SK-N-SH (cell line): ENCODE measurements around the gene KDM4C. TPM values are rescaled to one million over a fixed set of nuclear protein-coding genes. Genes with fewer than 3 reads are reported as not detected.

Experiments
- CTCF ChIA-PET: fragments of 300-600, 350-600 bp; formaldehyde crosslinking; extraction: SDS; loops from one replicate; lab custom pipeline; 2021; lab: Yijun Ruan, JAX
- POLR2A ChIA-PET: fragments of 350-600 bp; sonication (Branson Sonifier 250); formaldehyde crosslinking; extraction: SDS; loops from one replicate; lab custom pipeline; 2020; ENCODE audit warnings: antibody characterized with exemption, inconsistent platforms; lab: Yijun Ruan, JAX
- DNase-seq: peaks from one replicate; pipeline ENCODE4 v3.0.0; 2012
- H2AFZ ChIP-seq: fragments of 200-600 bp; sonication (generic); 2 replicates; pipeline ENCODE4 v1.8.1; 2016; ENCODE audit warnings: antibody characterized with exemption, mild to moderate bottlenecking, low read depth
- H3F3A ChIP-seq: fragments of 200-600 bp; sonication (generic); replicated peaks from 2 replicates; pipeline ENCODE3; 2016; ENCODE audit warnings: antibody characterized with exemption, mild to moderate bottlenecking; ENCODE audit not compliant: insufficient read depth
- H3K27ac ChIP-seq, 2 experiments: fragments of 200-500 bp in 1 of 2; fragments of 200-600 bp in 1 of 2; sonication (Bioruptor generic) in 1 of 2; sonication (generic), shearing (Covaris generic) in 1 of 2; 2 replicates each; pipeline versions ENCODE4 v1.5.1 to v1.6.1; 2014 to 2016; ENCODE audit warnings: low read depth in 2 of 2, inconsistent platforms in 1 of 2, low read length in 1 of 2, mild to moderate bottlenecking in 1 of 2, mixed read lengths in 1 of 2
- H3K27me3 ChIP-seq: fragments of 200-600 bp; sonication (generic), shearing (Covaris generic); 2 replicates; pipeline ENCODE4 v1.6.1; 2016; ENCODE audit warnings: mixed run types; ENCODE audit not compliant: insufficient read depth
- H3K36me3 ChIP-seq, 2 experiments: fragments of 200-500 bp in 1 of 2; fragments of 200-600 bp in 1 of 2; sonication (Bioruptor generic) in 1 of 2; sonication (generic) in 1 of 2; replicated peaks in 1 of 2; 2 replicates each; pipeline versions ENCODE3 to v1.5.1; 2014 to 2016; ENCODE audit warnings: low read length in 1 of 2, mild to moderate bottlenecking in 1 of 2; ENCODE audit not compliant: insufficient read depth in 2 of 2, control insufficient read depth in 1 of 2
- H3K4me1 ChIP-seq, 2 experiments: fragments of 200-500 bp in 1 of 2; fragments of 200-600 bp in 1 of 2; sonication (Bioruptor generic) in 1 of 2; sonication (generic), shearing (Covaris generic) in 1 of 2; 2 replicates each; pipeline versions ENCODE4 v1.5.1 to v1.6.1; 2014 to 2016; ENCODE audit warnings: low read depth in 1 of 2, low read length in 1 of 2, mixed run types in 1 of 2; ENCODE audit not compliant: insufficient read depth in 2 of 2, control insufficient read depth in 1 of 2
- H3K4me2 ChIP-seq: fragments of 200-600 bp; sonication (generic), shearing (Covaris generic); 2 replicates; pipeline ENCODE4 v1.6.1; 2017; ENCODE audit warnings: mixed run types
- H3K4me3 ChIP-seq, 2 experiments: fragments of 200-500 bp in 1 of 2; fragments of 200-600 bp in 1 of 2; sonication (Bioruptor generic) in 1 of 2; sonication (generic), shearing (Covaris generic) in 1 of 2; 2 replicates each; pipeline versions ENCODE4 v1.5.1 to v1.8.1; 2014 to 2016; ENCODE audit warnings: low read depth in 2 of 2, inconsistent platforms in 1 of 2, low read length in 1 of 2, mild to moderate bottlenecking in 1 of 2, mixed read lengths in 1 of 2, moderate library complexity in 1 of 2
- H3K79me2 ChIP-seq: fragments of 200-600 bp; sonication (generic); 2 replicates; pipeline ENCODE4 v1.8.1; 2017; ENCODE audit warnings: mild to moderate bottlenecking; ENCODE audit not compliant: insufficient read depth
- H3K9ac ChIP-seq: fragments of 200-600 bp; sonication (generic); 2 replicates; pipeline ENCODE4 v1.6.1; 2017; ENCODE audit warnings: mixed run types
- H3K9me2 ChIP-seq: fragments of 200-600 bp; sonication (generic); 2 replicates; pipeline ENCODE4 v1.6.1; 2017; ENCODE audit warnings: mixed run types
- H3K9me3 ChIP-seq: fragments of 200-600 bp; sonication (generic); 2 replicates; pipeline ENCODE4 v1.6.1; 2017; ENCODE audit warnings: mixed run types, mild to moderate bottlenecking, moderate library complexity
- H4K20me1 ChIP-seq: fragments of 200-600 bp; sonication (generic); 2 replicates; pipeline ENCODE4 v1.6.1; 2017; ENCODE audit warnings: mild to moderate bottlenecking, mixed run types; ENCODE audit not compliant: insufficient read depth
- CTCF ChIP-seq: fragments of 200-600 bp; sonication (generic); IDR thresholded peaks from 2 replicates; pipeline ENCODE4 v1.6.1; 2017; ENCODE audit warnings: antibody characterized with exemption, mild to moderate bottlenecking, moderate library complexity
- FOSL2 ChIP-seq: IDR thresholded peaks from 2 replicates; pipeline ENCODE4 v1.4.0; 2012; ENCODE audit warnings: low read depth, mild to moderate bottlenecking, moderate library complexity, borderline replicate concordance
- FOXM1 ChIP-seq: IDR thresholded peaks from 2 replicates; pipeline ENCODE4 v1.4.0; 2012; ENCODE audit warnings: low read depth, mild to moderate bottlenecking
- GATA2 ChIP-seq: sonication (generic); formaldehyde crosslinking; IDR thresholded peaks from 2 replicates; pipeline ENCODE4 v1.5.0; 2020; ENCODE audit warnings: mild to moderate bottlenecking, missing genetic modification reagents
- JUND ChIP-seq: IDR thresholded peaks from 2 replicates; pipeline ENCODE4 v1.4.0; 2012
- MXI1 ChIP-seq: IDR thresholded peaks from 2 replicates; pipeline ENCODE4 v1.6.1; 2012; ENCODE audit warnings: mild to moderate bottlenecking, low read depth, low read length, improper control_type of control experiment
- NFIC ChIP-seq: IDR thresholded peaks from 2 replicates; pipeline ENCODE4 v1.4.0; 2012; ENCODE audit warnings: borderline replicate concordance
- NRF1 ChIP-seq: IDR thresholded peaks from 2 replicates; pipeline ENCODE4 v1.6.1; 2012; ENCODE audit warnings: low read depth, mild to moderate bottlenecking, low read length
- RAD21 ChIP-seq: IDR thresholded peaks from 2 replicates; pipeline ENCODE4 v1.6.1; 2012; ENCODE audit warnings: mild to moderate bottlenecking, low read length
- RCOR1 ChIP-seq: fragments of 150-350 bp; IDR thresholded peaks from 2 replicates; pipeline ENCODE4 v1.6.1; 2017; ENCODE audit warnings: antibody characterized with exemption, low read length
- SMC3 ChIP-seq: IDR thresholded peaks from 2 replicates; pipeline ENCODE4 v1.6.1; 2012; ENCODE audit warnings: low read depth, low read length, improper control_type of control experiment
- TCF12 ChIP-seq: IDR thresholded peaks from 2 replicates; pipeline ENCODE4 v1.4.0; 2012
- USF2 ChIP-seq: fragments of 150-350 bp; IDR thresholded peaks from 2 replicates; pipeline ENCODE4 v1.6.1; 2017; ENCODE audit warnings: antibody characterized with exemption, low read length, low read depth, borderline replicate concordance
- YY1 ChIP-seq: IDR thresholded peaks from 2 replicates; pipeline ENCODE4 v1.4.0; 2012; ENCODE audit warnings: low read depth, mild to moderate bottlenecking
- WGBS: methylation state at CpG from one replicate; pipeline ENCODE4 v1.1.6; 2017; ENCODE audit warnings: low lambda C conversion rate; 5-methylcytosine and 5-hydroxymethylcytosine counted together
- polyA plus RNA-seq, 3 experiments: library from polyadenylated mRNA; depleted of rRNA; stranded (reverse); fragments of >200 nt; gene quantifications; 2 replicates each; pipeline ENCODE4 v1.2.3, GENCODE V29; 2012

The KDM4C gene
- polyA plus RNA-seq, 1 of the 3 experiments (the other 2 are of a cell fraction), result 9.4 TPM

- no peaks in the 10 kb centered on the region for H3K9me2 ChIP-seq
- CTCF ChIA-PET, result interaction anchor here (1.0 to 1.1 kb wide), 3 partner anchors 9 to 272 kb away, joined by 3 to 4 read pairs (median 3); no protein-coding TSS in a partner anchor
Measured at GRCh38 chr9:7185612-7186011, 427.8 kb downstream of the KDM4C start.

GRCh38 chr9:7186175-7186574 is 428.4 kb downstream of the KDM4C start:
- CTCF ChIA-PET, result interaction anchor here (1.0 to 1.1 kb wide), 2 partner anchors 9 to 273 kb away, joined by 3 to 4 read pairs; no protein-coding TSS in a partner anchor
- Histone ChIP-seq H3K4me2 (no peak overlapping the region), H3K36me3 (no peaks in the 10 kb centered on the region), H3K9ac (no peak overlapping the region), H4K20me1 (no peaks in the 10 kb centered on the region), H2AFZ (no peak overlapping the region), H3K9me2 (no peaks in the 10 kb centered on the region), H3K79me2 (no peaks in the 10 kb centered on the region), H3F3A (no peaks in the 10 kb centered on the region), H3K27me3 (no peaks in the 10 kb centered on the region), H3K4me3 (no peak overlapping the region), H3K4me1 (no peaks in the 10 kb centered on the region), H3K9me3 (no peaks in the 10 kb centered on the region), H3K27ac (no peak overlapping the region)
- no peak for DNase-seq
- WGBS, result 25% methylated on average over 1 of the region's 1 CpG
- POLR2A ChIA-PET, result no interaction called here
- peak; percentile 50 for TF ChIP-seq RAD21
- TF ChIP-seq SMC3, result peak; percentile 35; the same call in 1 of the 2 replicates
- TF ChIP-seq CTCF, result peak; percentile 59
- TF ChIP-seq RCOR1, result no peak
- no peak for TF ChIP-seq NRF1
- no peak for TF ChIP-seq USF2
- TF ChIP-seq, all 33 proteins: peak for 3

More at GRCh38 chr9:7185612-7186011, 427.8 kb downstream of the KDM4C start:
- no peaks in the 10 kb centered on the region for H3K9me3 ChIP-seq
- no peaks in the 10 kb centered on the region for H3K79me2 ChIP-seq
- H3F3A ChIP-seq, result no peaks in the 10 kb centered on the region
- H3K27me3 ChIP-seq, result no peaks in the 10 kb centered on the region
- H3K4me1 ChIP-seq, result no peaks in the 10 kb centered on the region
- no peak overlapping the region for H2AFZ ChIP-seq
- no peak overlapping the region for H3K4me2 ChIP-seq
- H4K20me1 ChIP-seq, result no peaks in the 10 kb centered on the region
- H3K9ac ChIP-seq, result no peak overlapping the region
- POLR2A ChIA-PET, result no interaction called here
- TF ChIP-seq FOSL2, result peak; percentile 40; the same call in 1 of the 2 replicates
- no peak for TF ChIP-seq MXI1
- no peak for TF ChIP-seq YY1
- peak; percentile 18; the same call in 1 of the 2 replicates for TF ChIP-seq TCF12
- no peak for TF ChIP-seq FOXM1
- peak; percentile 56 for TF ChIP-seq NFIC
- no peak for TF ChIP-seq GATA2 (CRISPR knock-in tag)
- peak; percentile 71 for TF ChIP-seq JUND
- TF ChIP-seq, all 33 proteins: peak for 4
- Histone ChIP-seq H3K27ac (no peak overlapping the region), H3K4me3 (no peak overlapping the region), H3K36me3 (no peaks in the 10 kb centered on the region)
- no peak for DNase-seq
